Amniotic stem cell (primary cell): ENCODE data around the gene TMEM260.

Experiments
- DNase-seq: peaks from one replicate; lab custom pipeline; 2025; lab: John Stamatoyannopoulos, UW

Gene TMEM260

GRCh38 chr14:56579345-56580220, at the start of gene TMEM260:
Gene TMEM260, plus strand, starts transcription at chr14:56579798. Its CDS starts 117 bp downstream, at chr14:56579915.
- DNase-seq, result peak; percentile 82

- DNase-seq, result no peak
Measured at GRCh38 chr14:56532546-56532945, 47.1 kb upstream of the TMEM260 start.

- no peak for DNase-seq
Measured at GRCh38 chr14:56534656-56535055, 44.9 kb upstream of the TMEM260 start.

GRCh38 chr14:56539862-56540261, 39.7 kb upstream of the TMEM260 start:
- no peak for DNase-seq

- DNase-seq, result no peak
Measured at GRCh38 chr14:56543436-56543835, 36.2 kb upstream of the TMEM260 start.

GRCh38 chr14:56549721-56550120, 29.9 kb upstream of the TMEM260 start:
- no peak for DNase-seq

- DNase-seq, result no peak
Measured at GRCh38 chr14:56552615-56553014, 27.0 kb upstream of the TMEM260 start.

- no peak for DNase-seq
Measured at GRCh38 chr14:56554301-56554700, 25.3 kb upstream of the TMEM260 start.

GRCh38 chr14:56555921-56556570, 23.6 kb upstream of the TMEM260 start:
- no peak for DNase-seq

GRCh38 chr14:56559182-56559581, 20.4 kb upstream of the TMEM260 start:
- DNase-seq, result no peak

- DNase-seq, result no peak
Measured at GRCh38 chr14:56561606-56562005, 18.0 kb upstream of the TMEM260 start.

GRCh38 chr14:56562883-56563282, 16.7 kb upstream of the TMEM260 start:
- no peak for DNase-seq

GRCh38 chr14:56569174-56569573, 10.4 kb upstream of the TMEM260 start:
- no peak for DNase-seq

GRCh38 chr14:56570295-56570694, 9.3 kb upstream of the TMEM260 start:
- no peak for DNase-seq

GRCh38 chr14:56580221-56580711, 668 bp downstream of the TMEM260 start:
- no peak for DNase-seq

GRCh38 chr14:56581041-56581727, 1.6 kb downstream of the TMEM260 start:
- no peak for DNase-seq

GRCh38 chr14:56585461-56586084, 6.0 kb downstream of the TMEM260 start:
- DNase-seq, result no peak

- no peak for DNase-seq
Measured at GRCh38 chr14:56587701-56588100, 8.1 kb downstream of the TMEM260 start.

- no peak for DNase-seq
Measured at GRCh38 chr14:56590535-56590960, 10.9 kb downstream of the TMEM260 start.

GRCh38 chr14:56592746-56593544, 13.3 kb downstream of the TMEM260 start:
- DNase-seq, result no peak

- DNase-seq, result no peak
Measured at GRCh38 chr14:56594428-56594827, 14.8 kb downstream of the TMEM260 start.
